GM12875 (cell line): ENCODE results near the gene EPRS1.
"Not testable (repeated sequence)": the region's sequence is repeated elsewhere in the genome, so short reads cannot be mapped to it uniquely, and the experiment has no call there.

Source experiments
- H3K4me3 ChIP-seq: one replicate; pipeline ENCODE4 v1.5.1; 2011; ENCODE audit warnings: low read depth, low read length, control low read depth
- TF ChIP-seq, protein P1 (sequence below): IDR thresholded peaks from 2 replicates; pipeline ENCODE4 v1.5.1; 2011; ENCODE audit warnings: low read depth, mild to moderate bottlenecking, control low read depth, inconsistent platforms, low read length, moderate library complexity, borderline replicate concordance; ENCODE audit not compliant: insufficient read depth

The EPRS1 gene

GRCh38 chr1:220046052-220046930 is at the start of gene EPRS1:
EPRS1 (minus strand) TSS chr1:220046505; CDS start chr1:220046388, 117 bp downstream.
- H3K4me3 ChIP-seq = peak within 1 kb of the TSS; percentile 83
- TF ChIP-seq, protein P1, sequence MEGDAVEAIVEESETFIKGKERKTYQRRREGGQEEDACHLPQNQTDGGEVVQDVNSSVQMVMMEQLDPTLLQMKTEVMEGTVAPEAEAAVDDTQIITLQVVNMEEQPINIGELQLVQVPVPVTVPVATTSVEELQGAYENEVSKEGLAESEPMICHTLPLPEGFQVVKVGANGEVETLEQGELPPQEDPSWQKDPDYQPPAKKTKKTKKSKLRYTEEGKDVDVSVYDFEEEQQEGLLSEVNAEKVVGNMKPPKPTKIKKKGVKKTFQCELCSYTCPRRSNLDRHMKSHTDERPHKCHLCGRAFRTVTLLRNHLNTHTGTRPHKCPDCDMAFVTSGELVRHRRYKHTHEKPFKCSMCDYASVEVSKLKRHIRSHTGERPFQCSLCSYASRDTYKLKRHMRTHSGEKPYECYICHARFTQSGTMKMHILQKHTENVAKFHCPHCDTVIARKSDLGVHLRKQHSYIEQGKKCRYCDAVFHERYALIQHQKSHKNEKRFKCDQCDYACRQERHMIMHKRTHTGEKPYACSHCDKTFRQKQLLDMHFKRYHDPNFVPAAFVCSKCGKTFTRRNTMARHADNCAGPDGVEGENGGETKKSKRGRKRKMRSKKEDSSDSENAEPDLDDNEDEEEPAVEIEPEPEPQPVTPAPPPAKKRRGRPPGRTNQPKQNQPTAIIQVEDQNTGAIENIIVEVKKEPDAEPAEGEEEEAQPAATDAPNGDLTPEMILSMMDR = peak; percentile 78

DNA sequence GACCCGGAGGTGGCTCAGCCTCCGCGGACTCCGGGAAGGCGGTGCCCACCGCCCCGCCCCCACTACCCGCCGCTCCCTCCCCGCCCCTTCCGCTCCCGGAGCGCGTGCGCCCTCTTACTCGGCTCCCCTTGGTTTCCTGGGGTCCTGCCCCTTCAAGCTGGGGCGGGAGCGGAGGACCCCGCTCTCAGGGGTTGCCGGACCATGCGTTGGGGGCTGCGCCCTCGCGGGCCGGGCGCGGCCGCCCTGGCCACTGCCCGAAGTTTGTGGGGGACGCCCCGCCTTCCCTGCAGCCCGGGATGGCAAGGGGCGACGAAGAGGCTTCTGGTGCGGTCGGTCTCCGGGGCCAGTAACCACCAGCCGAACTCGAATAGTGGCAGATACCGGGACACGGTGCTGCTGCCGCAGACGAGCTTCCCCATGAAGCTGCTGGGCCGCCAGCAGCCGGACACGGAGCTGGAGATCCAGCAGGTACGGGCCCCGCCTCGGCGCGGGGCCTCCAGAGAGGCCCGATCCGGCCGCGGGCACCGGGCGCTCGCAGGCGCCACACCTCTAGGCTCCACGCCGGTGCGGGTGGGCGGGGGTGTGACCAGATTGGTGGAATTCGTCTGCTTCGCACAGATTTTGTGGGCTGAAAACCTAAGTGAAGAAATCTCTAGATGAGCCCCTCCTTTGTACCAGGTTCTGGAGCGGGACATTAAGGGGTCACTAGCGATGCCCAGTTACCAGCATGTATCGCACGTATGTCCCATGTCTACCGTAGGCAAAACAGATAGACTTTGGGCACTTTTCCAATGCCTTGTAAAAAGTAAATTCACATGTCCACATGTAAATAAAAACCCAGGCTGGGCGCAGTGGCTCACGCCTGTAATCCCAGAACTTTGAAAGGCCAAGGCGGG is 48.0 kb upstream of the EPRS1 start, which contains the start of gene IARS2:
IARS2 (plus strand) TSS at position 117 of the 896 bp plus-strand sequence; CDS start at position 202, 85 bp downstream.
- H3K4me3 ChIP-seq = peak within 1 kb of the TSS; percentile 91
- TF ChIP-seq, protein P1 = no peak

DNA sequence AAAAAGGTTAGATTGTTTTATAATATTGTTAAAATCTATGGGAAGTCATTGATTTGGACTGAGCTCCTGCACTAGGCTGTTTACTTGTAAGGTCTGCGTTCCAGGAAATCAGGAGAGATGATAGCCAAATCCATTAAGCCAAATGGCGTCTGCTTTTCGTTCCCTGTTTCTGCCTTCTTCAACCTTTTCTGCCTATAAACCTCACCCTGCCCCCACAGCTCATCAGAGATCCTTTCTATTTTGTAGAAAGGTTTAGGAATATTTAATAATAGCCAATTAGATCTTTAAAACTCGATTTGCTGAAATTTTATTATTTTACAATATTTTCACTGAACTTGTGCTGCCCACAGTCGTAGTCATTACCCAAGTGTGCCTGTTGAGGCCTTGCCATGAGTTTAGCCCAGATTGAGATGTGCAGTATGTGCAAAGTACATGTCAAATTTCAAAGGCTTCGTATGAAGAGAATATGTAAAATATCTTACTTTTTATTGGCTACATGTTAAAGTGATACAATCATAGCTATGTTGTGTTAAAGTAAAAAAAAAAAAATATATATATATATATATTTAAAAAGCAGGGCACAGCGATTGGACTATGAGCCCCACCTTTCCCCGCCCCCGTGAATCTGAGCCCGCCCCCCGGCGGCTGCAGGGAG is 47.2 kb upstream of the EPRS1 start:
- TF ChIP-seq, protein P1 = no peak
- no peak overlapping the region for H3K4me3 ChIP-seq

DNA sequence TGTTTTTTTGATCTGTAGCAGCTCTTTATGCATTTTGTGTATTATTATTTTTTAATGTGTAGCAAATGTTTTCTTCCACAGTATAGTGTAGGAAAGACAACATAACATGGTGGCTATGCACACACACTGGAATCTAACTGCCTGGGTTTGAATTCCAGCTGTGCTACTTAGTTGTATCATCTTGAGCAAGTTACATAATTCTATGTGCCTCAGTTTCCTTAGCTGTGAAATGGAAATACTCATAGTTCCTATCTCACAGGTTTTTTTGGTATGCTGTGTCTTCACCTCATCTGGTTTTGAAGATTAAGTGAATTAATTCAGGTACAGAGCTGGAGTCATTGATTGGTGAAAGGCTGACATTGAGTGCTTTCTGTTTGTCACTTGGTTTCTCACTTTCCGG is 46.4 kb upstream of the EPRS1 start:
- no peak overlapping the region for H3K4me3 ChIP-seq
- TF ChIP-seq, protein P1 = no peak

DNA sequence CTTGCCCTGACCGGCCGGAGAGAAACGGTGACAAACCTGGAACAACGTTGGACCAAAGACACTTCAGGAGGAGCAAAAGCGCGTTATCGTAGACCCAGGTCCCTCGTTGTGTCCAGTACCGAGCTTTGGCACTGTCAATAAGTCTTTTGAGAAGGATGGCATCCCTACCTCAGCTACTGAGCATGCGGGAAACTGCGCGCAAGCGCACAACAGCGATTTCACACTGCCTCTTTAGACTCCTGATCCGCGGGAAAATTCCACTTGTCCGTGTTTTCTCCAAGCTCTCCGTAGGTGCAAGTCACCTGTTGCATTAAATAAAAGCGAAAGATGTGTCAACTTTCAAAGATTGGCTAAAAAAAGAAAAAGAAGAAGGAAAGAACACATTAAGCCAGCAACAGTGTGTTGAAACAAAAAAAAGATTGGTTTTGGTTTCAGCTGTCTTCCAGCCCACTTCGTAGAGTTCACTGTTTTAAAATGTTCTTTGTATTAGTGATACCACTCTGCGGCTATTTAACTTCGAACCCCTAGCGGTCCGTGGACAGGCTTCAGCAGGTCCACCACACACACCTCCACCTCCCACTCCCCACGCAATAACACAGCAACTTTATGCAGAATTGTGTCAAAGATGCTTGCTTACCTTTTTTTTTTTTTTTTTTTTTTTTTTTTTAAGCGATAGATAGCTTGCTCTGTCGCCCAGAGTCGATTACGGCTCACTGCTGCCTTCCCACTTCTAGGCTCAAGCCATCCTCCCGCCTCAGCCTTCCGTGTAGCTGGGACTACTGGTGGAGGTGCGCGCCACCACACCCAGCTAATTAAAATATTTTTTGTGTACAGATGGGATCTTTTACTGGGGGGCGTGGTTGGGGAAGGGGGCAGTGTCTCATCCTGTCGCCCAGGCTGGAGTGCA is 43.6 kb upstream of the EPRS1 start, which contains the start of gene BPNT1:
BPNT1 (minus strand) TSS at position 139 of the 907 bp plus-strand sequence. CDS start 9,942 bp downstream, outside the sequence.
- TF ChIP-seq, protein P1 = no peak
- H3K4me3 ChIP-seq = peak within 1 kb of the TSS; percentile 57

GRCh38 chr1:220086261-220086686 is 40.0 kb upstream of the EPRS1 start:
- TF ChIP-seq, protein P1 = peak; percentile 66
- not testable (repeated sequence) for H3K4me3 ChIP-seq
